Measurements from ENCODE around the gene TRIO.

TRIO gene

GRCh38 chr5:14297697-14298096 is 154.6 kb downstream of the TRIO start:
- ChIA-PET POLR2A (no interaction called here), CTCF (interaction anchor here (0.5 to 1.0 kb wide), 2 partner anchors 27 to 191 kb away, joined by 3 read pairs; no protein-coding TSS in a partner anchor)
- H3K4me3 ChIP-seq (ENCODE audit: low read depth, low read length): no peak overlapping the region
- H3K27ac ChIP-seq (ENCODE audit: extremely low read depth, low read depth, low read length): no peak overlapping the region
- TF ChIP-seq ZNF785 (tag by site-specific recombination; IDR thresholded peaks at IDR 0.05) (no peak), ZNF138 (tag by site-specific recombination; IDR thresholded peaks at IDR 0.05; ENCODE audit: borderline replicate concordance) (no peak), YY1 (tag by site-specific recombination; IDR thresholded peaks at IDR 0.05) (no peak), ZNF423 (tag by site-specific recombination; IDR thresholded peaks at IDR 0.05) (no peak), SP7 (tag by site-specific recombination; IDR thresholded peaks at IDR 0.05) (no peak), MYNN (tag by site-specific recombination; IDR thresholded peaks at IDR 0.05; ENCODE audit: borderline replicate concordance) (no peak), ZNF677 (tag by site-specific recombination; IDR thresholded peaks at IDR 0.05) (no peak), ZNF629 (tag by site-specific recombination; IDR thresholded peaks at IDR 0.05) (no peak), ZIC2 (tag by site-specific recombination; IDR thresholded peaks at IDR 0.05) (no peak), SETDB1 (IDR thresholded peaks at IDR 0.05; ENCODE audit: insufficient read length, low read length) (no peak), ZNF121 (tag by site-specific recombination; IDR thresholded peaks at IDR 0.05) (no peak), ZNF248 (tag by site-specific recombination; IDR thresholded peaks at IDR 0.05) (no peak), ZNF571 (tag by site-specific recombination; IDR thresholded peaks at IDR 0.05) (no peak), ZNF391 (tag by site-specific recombination; IDR thresholded peaks at IDR 0.05; ENCODE audit: borderline replicate concordance, low read depth) (no peak), GFI1B (tag by site-specific recombination; IDR thresholded peaks at IDR 0.05) (no peak)
- TF ChIP-seq, protein P1, sequence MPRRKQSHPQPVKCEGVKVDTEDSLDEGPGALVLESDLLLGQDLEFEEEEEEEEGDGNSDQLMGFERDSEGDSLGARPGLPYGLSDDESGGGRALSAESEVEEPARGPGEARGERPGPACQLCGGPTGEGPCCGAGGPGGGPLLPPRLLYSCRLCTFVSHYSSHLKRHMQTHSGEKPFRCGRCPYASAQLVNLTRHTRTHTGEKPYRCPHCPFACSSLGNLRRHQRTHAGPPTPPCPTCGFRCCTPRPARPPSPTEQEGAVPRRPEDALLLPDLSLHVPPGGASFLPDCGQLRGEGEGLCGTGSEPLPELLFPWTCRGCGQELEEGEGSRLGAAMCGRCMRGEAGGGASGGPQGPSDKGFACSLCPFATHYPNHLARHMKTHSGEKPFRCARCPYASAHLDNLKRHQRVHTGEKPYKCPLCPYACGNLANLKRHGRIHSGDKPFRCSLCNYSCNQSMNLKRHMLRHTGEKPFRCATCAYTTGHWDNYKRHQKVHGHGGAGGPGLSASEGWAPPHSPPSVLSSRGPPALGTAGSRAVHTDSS (tag by site-specific recombination; IDR thresholded peaks at IDR 0.05): no peak
- H3K4me1 ChIP-seq (ENCODE audit: control insufficient read depth, insufficient read depth, low read length): peaks cover 3% of the 10 kb centered on the region; the same call in 1 of the 2 replicates
- H3K36me3 ChIP-seq (ENCODE audit: control insufficient read depth in 2 of 2, insufficient read depth in 1 of 2, low read length in 2 of 2): peaks cover 17 to 43% of the 10 kb centered on the region in 2 experiments
- no peaks in the 10 kb centered on the region for H3K9me3 ChIP-seq (ENCODE audit: control insufficient read depth, insufficient read depth, low read depth, low read length)

DNA sequence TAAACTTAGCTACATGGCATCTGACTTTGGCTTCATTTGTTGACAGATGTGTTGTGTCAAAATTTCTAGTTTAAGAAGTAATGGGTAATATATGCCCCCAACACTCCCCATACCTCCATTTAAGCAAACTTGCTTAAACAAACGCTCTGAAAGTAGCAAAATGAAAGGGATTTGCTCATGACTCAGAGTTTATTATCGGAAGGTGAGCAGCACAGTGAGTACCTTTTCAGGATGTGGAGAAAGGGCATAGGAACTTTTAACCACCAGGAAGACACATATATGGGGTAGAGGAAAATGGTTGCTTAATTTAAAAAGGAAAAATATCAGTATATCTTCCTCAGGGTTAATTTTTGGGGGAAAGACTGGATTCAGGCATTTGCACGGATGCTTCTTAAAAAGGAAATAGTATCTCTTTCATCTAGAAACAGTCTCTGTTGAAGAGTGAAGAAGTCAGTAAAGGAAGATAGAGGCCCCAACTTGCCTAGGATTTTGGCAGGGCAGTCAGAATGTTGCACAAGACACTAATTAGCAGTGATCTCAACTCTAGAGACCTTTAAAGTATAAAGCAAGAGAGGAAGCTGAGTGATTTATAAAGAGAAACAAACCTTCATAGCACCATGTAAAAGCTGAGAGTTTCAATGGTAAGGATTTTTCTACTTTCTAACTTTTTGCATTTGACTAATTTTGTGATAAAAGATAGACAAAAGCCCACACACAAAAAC is 155.1 kb downstream of the TRIO start:
- Histone ChIP-seq H3K4me1 (ENCODE audit: control insufficient read depth, insufficient read depth, low read length) (peaks cover 3% of the 10 kb centered on the region; the same call in 1 of the 2 replicates), H3K4me3 (ENCODE audit: low read depth, low read length) (no peak overlapping the region), H3K27ac (ENCODE audit: extremely low read depth, low read depth, low read length) (no peak overlapping the region), H3K9me3 (ENCODE audit: control insufficient read depth, insufficient read depth, low read depth, low read length) (no peaks in the 10 kb centered on the region), H3K36me3 (ENCODE audit: control insufficient read depth in 2 of 2, insufficient read depth in 1 of 2, low read length in 2 of 2) (peaks cover 17 to 37% of the 10 kb centered on the region in 2 experiments)
- TF ChIP-seq ZNF19 (tag by site-specific recombination; IDR thresholded peaks at IDR 0.05; ENCODE audit: low read depth) (no peak), ZNF391 (tag by site-specific recombination; IDR thresholded peaks at IDR 0.05; ENCODE audit: borderline replicate concordance, low read depth) (no peak), FEZF1 (tag by site-specific recombination; IDR thresholded peaks at IDR 0.05) (no peak), ZNF394 (tag by site-specific recombination; IDR thresholded peaks at IDR 0.05; ENCODE audit: borderline replicate concordance) (no peak), ZNF2 (tag by site-specific recombination; IDR thresholded peaks at IDR 0.05) (no peak), SP7 (tag by site-specific recombination; IDR thresholded peaks at IDR 0.05) (no peak), PRDM1 (tag by site-specific recombination; IDR thresholded peaks at IDR 0.05) (no peak), ZNF221 (tag by site-specific recombination; IDR thresholded peaks at IDR 0.05; ENCODE audit: borderline replicate concordance) (no peak), GLIS2 (tag by site-specific recombination; IDR thresholded peaks at IDR 0.05) (no peak)
- ChIA-PET POLR2A (no interaction called here), CTCF (interaction anchor here (0.5 kb wide), 1 partner anchor 192 kb away, joined by 3 read pairs; no protein-coding TSS in a partner anchor)
